GM10266 (cell line): Measurements from ENCODE around the gene ADSS1.

Experiments
- DNase-seq: peaks from one replicate; pipeline ENCODE4 v3.0.0; 2012; ENCODE audit errors: extremely low spot score
- TF ChIP-seq, protein P1 (sequence below): IDR thresholded peaks from 2 replicates; pipeline ENCODE4 v1.5.1; 2012; ENCODE audit warnings: mild to moderate bottlenecking, low read depth; ENCODE audit not compliant: control insufficient read depth, insufficient read depth; ENCODE audit errors: missing control alignments

The ADSS1 gene

GRCh38 chr14:104739026-104739425 lies 15.0 kb downstream of the ADSS1 start:
- TF ChIP-seq, protein P1, sequence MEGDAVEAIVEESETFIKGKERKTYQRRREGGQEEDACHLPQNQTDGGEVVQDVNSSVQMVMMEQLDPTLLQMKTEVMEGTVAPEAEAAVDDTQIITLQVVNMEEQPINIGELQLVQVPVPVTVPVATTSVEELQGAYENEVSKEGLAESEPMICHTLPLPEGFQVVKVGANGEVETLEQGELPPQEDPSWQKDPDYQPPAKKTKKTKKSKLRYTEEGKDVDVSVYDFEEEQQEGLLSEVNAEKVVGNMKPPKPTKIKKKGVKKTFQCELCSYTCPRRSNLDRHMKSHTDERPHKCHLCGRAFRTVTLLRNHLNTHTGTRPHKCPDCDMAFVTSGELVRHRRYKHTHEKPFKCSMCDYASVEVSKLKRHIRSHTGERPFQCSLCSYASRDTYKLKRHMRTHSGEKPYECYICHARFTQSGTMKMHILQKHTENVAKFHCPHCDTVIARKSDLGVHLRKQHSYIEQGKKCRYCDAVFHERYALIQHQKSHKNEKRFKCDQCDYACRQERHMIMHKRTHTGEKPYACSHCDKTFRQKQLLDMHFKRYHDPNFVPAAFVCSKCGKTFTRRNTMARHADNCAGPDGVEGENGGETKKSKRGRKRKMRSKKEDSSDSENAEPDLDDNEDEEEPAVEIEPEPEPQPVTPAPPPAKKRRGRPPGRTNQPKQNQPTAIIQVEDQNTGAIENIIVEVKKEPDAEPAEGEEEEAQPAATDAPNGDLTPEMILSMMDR = no peak
- DNase-seq = no peak

DNA sequence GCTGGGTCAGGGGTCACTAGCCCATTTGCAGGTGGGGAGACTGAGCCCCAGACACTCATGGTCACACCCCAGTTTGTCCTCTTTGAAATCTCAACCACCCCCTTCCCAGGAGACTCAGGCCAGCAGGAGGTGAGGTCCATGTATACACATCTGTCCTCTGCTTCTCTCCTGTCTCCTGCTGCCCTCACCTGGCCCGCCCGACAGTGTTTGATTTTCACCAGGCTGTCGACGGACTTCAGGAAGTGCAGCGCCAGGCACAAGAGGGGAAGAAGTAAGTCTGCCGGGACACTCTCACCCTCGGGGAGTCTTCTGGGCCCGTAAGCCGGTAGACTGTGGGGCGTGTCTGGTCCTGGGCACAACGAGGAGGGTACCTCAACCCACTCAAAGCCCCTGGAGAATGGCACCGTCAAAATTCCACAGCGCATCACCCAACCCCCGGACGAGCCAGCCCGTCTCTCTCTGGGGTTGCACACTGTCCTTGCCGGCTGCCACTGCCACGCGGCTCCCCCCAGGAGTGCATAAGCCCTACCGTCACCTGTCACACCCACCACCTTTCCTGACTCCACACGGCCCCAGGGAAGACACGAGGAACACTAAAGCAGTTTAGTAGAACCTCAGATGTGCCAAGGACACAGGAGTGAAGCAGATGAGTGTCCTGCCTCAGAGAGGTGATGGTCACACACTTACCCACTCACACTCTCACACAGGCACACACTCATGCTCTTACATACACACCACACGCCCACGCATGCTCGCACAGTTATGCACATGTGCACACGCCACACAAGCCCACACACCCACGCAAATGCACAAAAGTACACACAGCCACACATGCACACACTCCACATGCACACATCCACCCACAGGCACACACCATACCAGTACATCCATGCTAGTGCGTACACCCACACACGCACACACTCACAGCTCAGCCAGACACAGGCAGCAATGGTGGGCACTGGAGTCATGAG lies 15.8 kb downstream of the ADSS1 start:
- TF ChIP-seq, protein P1 = peak; percentile 11
- DNase-seq = no peak

DNA sequence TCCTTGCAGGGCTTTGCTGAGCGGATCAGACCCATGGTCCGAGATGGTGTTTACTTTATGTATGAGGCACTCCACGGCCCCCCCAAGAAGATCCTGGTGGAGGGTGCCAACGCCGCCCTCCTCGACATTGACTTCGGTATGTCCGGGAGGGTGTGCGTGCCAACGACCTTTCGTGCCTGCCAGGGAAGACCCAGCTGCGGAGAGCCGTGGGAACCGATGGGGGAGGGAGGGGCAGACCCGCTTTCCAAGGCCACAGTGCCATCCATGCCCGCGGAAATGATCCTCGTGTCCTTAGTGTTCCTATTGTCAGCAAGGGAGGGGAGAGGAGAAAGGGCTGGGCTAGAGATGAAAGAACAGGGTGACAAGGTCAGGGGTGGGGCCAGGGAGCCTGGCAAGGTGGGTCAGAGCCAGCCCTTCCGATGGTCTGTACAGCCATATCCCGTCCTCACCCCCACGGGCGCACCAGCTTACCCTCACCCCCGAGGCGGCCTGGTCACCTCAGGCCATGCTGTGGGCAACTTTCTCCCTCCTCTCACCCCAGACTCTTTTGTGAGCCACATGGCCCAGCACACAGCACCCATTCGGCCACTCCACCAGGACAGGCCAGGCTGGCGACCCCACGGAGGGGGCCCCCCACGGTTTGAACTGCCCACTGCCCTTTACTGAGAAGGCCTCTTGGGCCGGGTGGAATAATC lies 17.2 kb downstream of the ADSS1 start:
- TF ChIP-seq, protein P1 = no peak
- DNase-seq = no peak

DNA sequence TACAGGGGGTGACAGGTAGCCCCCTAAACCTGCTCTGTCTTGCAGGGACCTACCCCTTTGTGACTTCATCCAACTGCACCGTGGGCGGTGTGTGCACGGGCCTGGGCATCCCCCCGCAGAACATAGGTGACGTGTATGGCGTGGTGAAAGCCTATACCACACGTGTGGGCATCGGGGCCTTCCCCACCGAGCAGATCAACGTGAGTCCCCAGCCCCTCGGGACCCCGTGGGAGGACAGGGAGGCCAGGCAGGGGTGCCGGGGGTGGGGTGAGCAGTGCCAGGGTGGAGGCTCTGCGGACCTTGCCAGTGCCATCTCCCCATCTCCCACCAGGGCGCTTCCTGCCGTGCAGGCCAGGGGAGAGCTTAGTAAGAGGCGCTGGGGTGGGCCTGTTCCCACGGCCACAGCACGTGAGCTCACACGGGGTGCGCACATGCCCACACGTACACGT lies 17.8 kb downstream of the ADSS1 start:
- DNase-seq = no peak
- TF ChIP-seq, protein P1 = no peak

DNA sequence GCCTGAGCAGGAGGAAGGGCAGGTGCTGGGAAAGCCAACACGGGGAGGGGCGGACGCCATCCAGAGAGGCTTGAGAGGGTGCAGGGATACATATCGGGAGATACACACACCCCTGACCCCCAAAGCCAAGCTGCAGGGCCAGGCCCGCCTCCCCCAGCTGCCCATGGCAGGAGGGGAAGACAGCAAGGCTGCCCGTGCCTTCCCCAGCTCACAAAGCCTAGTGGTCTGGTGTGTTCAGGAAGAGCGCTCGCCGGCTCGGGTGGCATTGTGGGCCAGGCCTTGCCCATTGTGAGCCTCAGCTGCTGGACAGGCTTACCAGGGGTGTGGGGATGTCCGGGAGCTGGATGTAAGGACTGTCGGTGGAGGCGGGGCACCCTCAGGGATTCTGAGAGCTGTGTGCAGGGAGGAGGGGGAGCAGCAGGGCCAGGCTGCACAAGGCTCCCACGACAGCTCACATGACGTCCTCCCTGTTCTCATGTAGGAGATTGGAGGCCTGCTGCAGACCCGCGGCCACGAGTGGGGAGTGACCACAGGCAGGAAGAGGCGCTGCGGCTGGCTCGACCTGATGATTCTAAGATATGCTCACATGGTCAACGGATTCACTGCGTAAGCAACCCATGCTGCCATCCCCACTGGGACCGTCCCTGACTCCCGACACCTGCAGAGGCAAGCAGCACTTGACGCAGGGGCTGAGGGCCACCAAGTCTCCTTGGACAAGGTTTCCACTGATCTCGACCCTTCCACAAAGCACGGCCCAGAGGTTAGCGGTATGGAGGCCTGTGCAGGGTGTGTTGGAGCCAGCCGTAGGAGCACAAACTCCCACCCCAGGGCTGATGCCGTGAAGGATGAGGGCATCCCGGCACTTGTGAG lies 18.8 kb downstream of the ADSS1 start:
- DNase-seq = no peak
- TF ChIP-seq, protein P1 = no peak

GRCh38 chr14:104743461-104744380 lies 19.7 kb downstream of the ADSS1 start:
- DNase-seq = no peak

More at GRCh38 chr14:104743461-104744380, 19.7 kb downstream of the ADSS1 start:
- TF ChIP-seq, protein P1 = no peak
